Cardiac septum (tissue), 1 donor: ENCODE measurements around the gene GAK. TPM values are rescaled to one million over a fixed set of nuclear protein-coding genes. Genes with fewer than 3 reads are reported as not detected.

Experiments used
- DNase-seq: peaks from one replicate; pipeline ENCODE4 v3.0.0-alpha.2; 2020; ENCODE audit warnings: low spot score
- intact Hi-C: fragments of 100-400 bp; cut with DNase I; formaldehyde crosslinking; loops from one replicate; pipeline ENCODE4 v1.14.0; 2022
- total RNA-seq: library from RNA; stranded (reverse); fragmentation: NEBNext Ultra II Directional; extraction: Animal tissue kit (Norgen Biotek cat#: 25700); gene quantifications from one replicate; pipeline ENCODE4 v1.2.1, GENCODE V29; 2021
- donor health status: DM: no; HTN: no; CAD: no.

GAK gene
- total RNA-seq, 1 donor from 2014 or later, result 36.1 TPM

- no peak for DNase-seq
- intact Hi-C loops, result no loop called here
These were observed 92.3 kb downstream of the GAK start for GRCh38 chr4:839675-840443.

- intact Hi-C loops, result no loop called here
- no peak for DNase-seq
These were observed 94.3 kb downstream of the GAK start for GRCh38 chr4:837772-838171.

GRCh38 chr4:836750-837301 is 95.3 kb downstream of the GAK start:
- intact Hi-C loops, result no loop called here
- DNase-seq, result no peak

GRCh38 chr4:836003-836511 is 96.1 kb downstream of the GAK start:
- intact Hi-C loops, result no loop called here
- no peak for DNase-seq

- intact Hi-C loops, result no loop called here
- DNase-seq, result no peak
These were observed 96.7 kb downstream of the GAK start for GRCh38 chr4:835148-836002.

GRCh38 chr4:834368-835147 is 97.6 kb downstream of the GAK start:
- intact Hi-C loops, result no loop called here
- no peak for DNase-seq

GRCh38 chr4:833731-834367 is 98.3 kb downstream of the GAK start:
- intact Hi-C loops, result no loop called here
- no peak for DNase-seq

- intact Hi-C loops, result no loop called here
- DNase-seq, result no peak
These were observed 99.0 kb downstream of the GAK start for GRCh38 chr4:833156-833555.

GRCh38 chr4:832536-832935 is 99.6 kb downstream of the GAK start:
- no peak for DNase-seq
- intact Hi-C loops, result no loop called here

- intact Hi-C loops, result no loop called here
- no peak for DNase-seq
These were observed 100.0 kb downstream of the GAK start for GRCh38 chr4:832108-832507.

GRCh38 chr4:831483-831805 is 100.7 kb downstream of the GAK start:
- peak; percentile 64 for DNase-seq
- intact Hi-C loops, result no loop called here

GRCh38 chr4:830601-831482 is 101.3 kb downstream of the GAK start:
- peak; percentile 72 for DNase-seq
- intact Hi-C loops, result no loop called here

GRCh38 chr4:829761-830600 is 102.1 kb downstream of the GAK start:
- intact Hi-C loops, result loop anchor here (5.0 kb wide), 1 partner anchor 48 kb away; no protein-coding TSS in a partner anchor
- peak; percentile 72 for DNase-seq

- DNase-seq, result peak; percentile 60
- intact Hi-C loops, result loop anchor here (5.0 kb wide), 1 partner anchor 47 kb away; no protein-coding TSS in a partner anchor
These were observed 102.8 kb downstream of the GAK start for GRCh38 chr4:829291-829690.

GRCh38 chr4:828641-829271 is 103.4 kb downstream of the GAK start:
- intact Hi-C loops, result loop anchor here (5.0 kb wide), 1 partner anchor 46 kb away; no protein-coding TSS in a partner anchor
- DNase-seq, result peak; percentile 77

- DNase-seq, result peak; percentile 66
- intact Hi-C loops, result loop anchor here (5.0 kb wide), 1 partner anchor 45 kb away; no protein-coding TSS in a partner anchor
These were observed 104.7 kb downstream of the GAK start for GRCh38 chr4:827209-828081.
